SHP77 treated with DMSO at 0.1 percent for 48 hours (cell line): ENCODE results near the gene PEX16.
A peak's percentile ranks its signal among the peaks of the same experiment; 100 is the strongest.

Experiments
- DNase-seq: peaks from one replicate; lab custom pipeline; 2025; lab: John Stamatoyannopoulos, UW

PEX16 gene

DNA sequence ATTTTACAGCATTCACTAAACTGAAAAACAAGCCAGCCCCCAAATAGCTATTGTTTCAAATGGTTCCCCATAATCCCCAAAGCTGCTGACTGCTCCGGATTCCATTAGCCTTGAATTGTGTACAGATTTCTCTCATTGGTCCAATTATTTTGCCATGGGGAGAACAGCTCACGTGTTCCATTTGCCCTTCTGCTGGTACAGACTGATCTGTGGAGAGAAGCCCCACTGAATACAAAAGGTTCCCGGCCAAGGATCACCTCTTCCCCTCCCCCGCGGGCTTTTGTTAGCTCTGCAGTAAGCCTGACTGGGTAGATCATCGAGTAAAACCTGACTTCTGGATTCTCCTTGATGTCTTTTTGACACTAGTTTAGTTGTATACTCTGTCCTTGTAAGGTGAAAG, 41.3 kb downstream of the PEX16 start:
- DNase-seq, result no peak

DNA sequence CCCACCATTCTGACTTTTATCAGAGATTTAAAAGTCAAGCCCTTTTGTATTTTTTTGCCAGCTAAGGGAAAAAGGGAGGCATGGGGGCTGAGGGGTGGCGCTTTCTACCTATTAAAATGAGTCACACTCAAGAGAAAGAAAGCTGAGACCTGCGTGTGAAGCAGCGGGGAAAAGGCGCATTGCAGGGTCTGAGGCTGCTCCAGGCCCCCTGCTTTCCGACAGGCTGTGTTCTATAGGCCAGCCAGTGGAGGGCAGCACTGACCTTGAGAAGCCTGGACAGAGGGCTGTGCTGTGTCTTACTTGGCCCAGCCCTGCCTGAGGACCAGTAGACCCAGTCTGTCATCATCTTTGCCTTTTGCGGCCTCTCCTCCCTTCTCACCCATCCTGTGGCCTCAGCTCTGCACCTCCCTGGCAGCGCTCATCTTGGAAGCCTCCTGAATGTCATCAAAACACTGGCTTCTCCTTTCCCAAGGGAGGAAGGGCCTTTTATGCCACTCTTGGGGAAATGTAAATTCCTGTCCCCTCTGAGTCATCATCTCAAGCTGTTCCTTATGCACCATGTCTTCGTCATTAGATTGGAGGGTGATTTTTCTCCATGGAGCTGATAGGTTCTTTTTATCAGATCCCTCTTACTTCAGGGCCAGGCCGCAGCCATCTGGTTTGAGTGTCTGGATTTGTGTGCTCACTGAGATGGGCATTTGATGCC, 44.9 kb downstream of the PEX16 start:
- peak; percentile 25 for DNase-seq

DNA sequence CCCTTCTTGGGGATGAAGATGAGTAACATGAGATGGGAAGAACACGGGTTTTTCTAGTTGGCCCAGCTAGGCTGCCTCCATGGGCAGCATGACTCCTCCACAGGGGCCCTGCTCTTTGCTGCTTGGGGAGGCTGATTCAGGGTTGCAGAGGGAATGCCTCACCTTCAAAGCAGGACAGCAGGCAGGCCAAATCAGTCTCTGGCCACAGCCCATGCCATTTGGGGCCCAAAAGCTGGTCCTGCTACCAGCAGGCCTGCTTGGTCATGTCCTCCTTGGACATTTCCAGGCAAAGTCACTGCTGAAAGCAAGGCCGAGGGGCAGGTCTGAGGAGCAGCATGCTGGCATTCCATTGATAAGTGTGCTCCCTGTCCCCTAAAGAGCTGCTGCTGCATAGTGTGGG, 46.0 kb downstream of the PEX16 start:
- no peak for DNase-seq

DNA sequence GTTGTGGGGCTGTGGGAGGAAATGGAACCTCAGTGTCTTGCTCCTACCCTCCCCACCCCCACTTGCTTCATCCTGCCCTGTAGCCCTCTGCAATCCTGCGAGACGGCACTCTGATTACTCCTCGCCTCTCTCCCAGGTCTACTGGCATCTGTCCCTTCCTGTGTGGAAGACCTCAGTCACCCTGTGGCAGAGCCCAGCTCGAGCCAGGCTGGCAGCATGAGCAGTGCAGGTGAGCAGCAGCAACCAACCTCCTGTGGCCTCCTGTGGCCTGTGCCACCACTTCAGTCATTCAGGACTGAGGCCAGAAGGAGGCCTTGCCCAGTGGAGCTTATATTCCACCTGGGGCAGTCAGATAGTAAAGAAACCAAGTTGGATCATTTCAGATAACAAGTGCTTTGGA, 47.0 kb downstream of the PEX16 start:
- DNase-seq, result no peak

DNA sequence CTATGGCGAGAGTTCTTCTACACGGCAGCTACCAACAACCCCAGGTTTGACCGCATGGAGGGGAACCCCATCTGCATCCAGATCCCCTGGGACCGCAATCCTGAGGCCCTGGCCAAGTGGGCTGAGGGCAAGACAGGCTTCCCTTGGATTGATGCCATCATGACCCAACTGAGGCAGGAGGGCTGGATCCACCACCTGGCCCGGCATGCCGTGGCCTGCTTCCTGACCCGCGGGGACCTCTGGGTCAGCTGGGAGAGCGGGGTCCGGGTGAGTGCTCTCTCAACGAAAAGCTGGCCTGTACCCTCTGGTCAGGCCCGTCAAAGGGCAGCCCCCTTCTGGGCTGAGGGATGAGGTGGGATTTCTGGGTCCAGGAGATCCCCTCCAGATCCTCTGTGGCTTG, 48.1 kb downstream of the PEX16 start:
- DNase-seq, result no peak

DNA sequence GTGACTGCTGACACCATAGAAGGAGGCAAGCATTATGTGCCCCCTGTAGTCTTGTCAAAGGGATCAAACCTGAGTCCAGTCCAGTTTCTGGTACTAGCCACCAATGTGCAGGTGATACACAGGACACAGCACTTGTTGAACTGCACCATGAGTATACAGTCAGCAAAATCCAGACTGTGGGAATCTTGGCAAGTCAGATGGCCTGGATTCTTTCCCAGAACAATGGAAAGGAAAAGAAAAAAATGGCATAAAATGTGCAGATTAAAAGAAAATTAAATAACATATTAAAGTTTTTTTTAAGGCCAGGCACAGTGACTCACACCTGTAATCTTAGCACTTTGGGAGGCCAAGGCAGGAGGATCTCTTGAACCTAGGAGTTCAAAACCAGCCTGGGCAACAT, 53.6 kb downstream of the PEX16 start:
- no peak for DNase-seq

DNA sequence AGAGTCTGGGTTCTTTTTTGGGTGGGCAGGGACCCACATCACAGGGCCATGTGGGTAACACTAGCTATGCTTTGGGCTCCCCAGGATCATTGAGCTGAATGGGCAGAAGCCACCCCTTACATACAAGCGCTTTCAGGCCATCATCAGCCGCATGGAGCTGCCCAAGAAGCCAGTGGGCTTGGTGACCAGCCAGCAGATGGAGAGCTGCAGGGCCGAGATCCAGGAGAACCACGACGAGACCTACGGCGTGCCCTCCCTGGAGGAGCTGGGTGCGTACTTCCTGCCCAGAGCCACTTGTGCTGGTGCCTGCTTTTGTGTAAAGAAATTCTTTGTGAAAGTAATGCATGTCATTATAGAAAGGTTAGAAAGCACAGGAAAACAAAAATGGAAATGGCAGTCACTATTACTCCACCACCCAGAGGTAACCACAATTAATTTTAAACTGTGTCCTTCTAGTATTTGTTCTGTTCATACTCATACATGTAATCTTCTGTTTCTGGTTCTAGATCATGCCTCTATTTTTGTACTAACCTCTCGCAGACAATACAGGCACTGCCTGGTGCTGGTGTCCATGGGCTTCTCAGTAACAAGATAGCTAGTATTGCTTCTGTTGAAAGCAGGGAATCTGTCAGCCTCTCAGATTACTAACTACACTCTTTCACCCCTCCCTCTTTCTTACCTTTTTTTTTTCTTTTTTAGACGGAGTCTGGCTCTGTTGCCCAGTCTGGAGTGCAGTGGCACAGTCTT, 56.7 kb downstream of the PEX16 start:
- no peak for DNase-seq

DNA sequence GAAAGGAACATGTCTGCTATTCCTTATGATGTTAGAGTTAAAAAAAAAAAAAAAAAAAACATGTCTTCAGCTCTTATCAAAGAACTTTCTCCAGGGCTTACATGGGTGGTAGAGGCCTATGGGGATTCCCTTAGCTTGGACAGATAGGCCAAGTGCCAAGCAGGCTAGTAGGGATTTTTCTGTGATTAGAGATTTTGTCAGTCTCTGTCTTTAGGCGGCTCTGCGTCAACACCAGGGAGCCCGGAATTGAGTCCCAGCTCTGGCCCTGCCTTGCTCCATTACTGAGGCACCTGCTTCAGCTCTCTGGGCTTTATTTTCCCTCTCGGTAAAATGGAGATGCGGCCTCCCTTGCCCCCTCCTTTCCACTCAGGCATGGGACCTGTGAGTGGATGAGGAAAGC, 57.3 kb downstream of the PEX16 start:
- DNase-seq, result no peak
